ENCODE results near the gene CFDP1. TPM values are rescaled to one million over a fixed set of nuclear protein-coding genes. Genes with fewer than 3 reads are reported as not detected.

The CFDP1 gene
- total RNA-seq, 1 donor from 2014 or later, result 49.0 TPM

DNA sequence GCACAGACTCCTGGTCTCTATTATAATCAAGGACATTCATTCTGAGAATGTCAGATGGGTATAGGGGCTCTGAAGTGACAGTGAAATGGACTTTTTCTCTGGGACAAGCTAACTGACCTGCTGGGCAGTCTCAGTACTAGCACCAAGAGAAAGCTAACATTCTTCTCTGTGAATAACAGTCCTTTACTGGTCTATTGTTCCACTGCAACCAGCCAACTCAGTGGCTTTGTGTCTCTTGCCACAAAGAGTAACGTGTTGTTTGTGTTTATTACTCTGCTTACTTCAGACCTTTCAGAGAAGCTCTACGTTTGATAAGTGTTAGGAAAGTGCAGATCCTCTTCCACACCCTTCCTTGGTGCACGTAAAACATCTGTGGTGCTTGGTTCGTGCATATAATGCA, 120.4 kb downstream of the CFDP1 start:
- intact Hi-C loops (cut with DNase I), result no loop called here
- peaks cover 13% of the 10 kb centered on the region for H3K4me1 ChIP-seq
- peaks cover 7% of the 10 kb centered on the region for H3K36me3 ChIP-seq
- H3K9me3 ChIP-seq, result no peaks in the 10 kb centered on the region
- ATAC-seq, result no peak
- no peak overlapping the region for H3K4me3 ChIP-seq
- TF ChIP-seq, protein P1, sequence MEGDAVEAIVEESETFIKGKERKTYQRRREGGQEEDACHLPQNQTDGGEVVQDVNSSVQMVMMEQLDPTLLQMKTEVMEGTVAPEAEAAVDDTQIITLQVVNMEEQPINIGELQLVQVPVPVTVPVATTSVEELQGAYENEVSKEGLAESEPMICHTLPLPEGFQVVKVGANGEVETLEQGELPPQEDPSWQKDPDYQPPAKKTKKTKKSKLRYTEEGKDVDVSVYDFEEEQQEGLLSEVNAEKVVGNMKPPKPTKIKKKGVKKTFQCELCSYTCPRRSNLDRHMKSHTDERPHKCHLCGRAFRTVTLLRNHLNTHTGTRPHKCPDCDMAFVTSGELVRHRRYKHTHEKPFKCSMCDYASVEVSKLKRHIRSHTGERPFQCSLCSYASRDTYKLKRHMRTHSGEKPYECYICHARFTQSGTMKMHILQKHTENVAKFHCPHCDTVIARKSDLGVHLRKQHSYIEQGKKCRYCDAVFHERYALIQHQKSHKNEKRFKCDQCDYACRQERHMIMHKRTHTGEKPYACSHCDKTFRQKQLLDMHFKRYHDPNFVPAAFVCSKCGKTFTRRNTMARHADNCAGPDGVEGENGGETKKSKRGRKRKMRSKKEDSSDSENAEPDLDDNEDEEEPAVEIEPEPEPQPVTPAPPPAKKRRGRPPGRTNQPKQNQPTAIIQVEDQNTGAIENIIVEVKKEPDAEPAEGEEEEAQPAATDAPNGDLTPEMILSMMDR (IDR thresholded peaks at IDR 0.05), result no peak
- DNase-seq, result no peak
- no peak overlapping the region for H3K27ac ChIP-seq
- H3K27me3 ChIP-seq, result no peaks in the 10 kb centered on the region

DNA sequence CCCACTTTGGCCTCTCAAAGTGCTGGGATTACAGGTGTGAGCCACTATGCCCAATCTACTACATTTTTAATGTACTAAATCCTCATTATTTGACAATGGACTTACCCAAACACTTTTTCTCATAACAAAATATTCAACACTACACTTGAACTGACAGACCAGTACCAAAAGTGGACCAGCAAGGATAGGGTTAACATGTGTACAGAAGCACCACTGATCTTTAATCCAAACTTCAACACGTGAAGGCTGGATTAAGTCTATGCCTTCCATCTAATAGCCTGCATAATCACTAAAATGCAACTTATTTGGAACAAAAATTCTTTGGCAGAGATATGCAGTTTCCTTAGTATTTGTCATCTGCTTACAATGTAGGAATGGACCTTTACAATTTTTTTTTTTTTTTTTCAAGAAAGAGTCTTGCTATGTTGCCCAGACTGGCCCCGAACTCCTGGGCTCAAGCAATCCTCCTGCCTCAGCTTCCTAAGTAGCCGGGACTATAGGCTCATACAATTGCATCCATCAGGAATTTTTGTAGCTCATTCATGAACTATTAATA, 121.8 kb downstream of the CFDP1 start:
- no peak for ATAC-seq
- Histone ChIP-seq H3K4me1 (peaks cover 6% of the 10 kb centered on the region), H3K27me3 (no peaks in the 10 kb centered on the region), H3K4me3 (no peak overlapping the region), H3K27ac (no peak overlapping the region), H3K36me3 (peaks cover 7% of the 10 kb centered on the region), H3K9me3 (no peaks in the 10 kb centered on the region)
- TF ChIP-seq, protein P1 (IDR thresholded peaks at IDR 0.05), result no peak
- no peak for DNase-seq
- intact Hi-C loops (cut with DNase I), result no loop called here

DNA sequence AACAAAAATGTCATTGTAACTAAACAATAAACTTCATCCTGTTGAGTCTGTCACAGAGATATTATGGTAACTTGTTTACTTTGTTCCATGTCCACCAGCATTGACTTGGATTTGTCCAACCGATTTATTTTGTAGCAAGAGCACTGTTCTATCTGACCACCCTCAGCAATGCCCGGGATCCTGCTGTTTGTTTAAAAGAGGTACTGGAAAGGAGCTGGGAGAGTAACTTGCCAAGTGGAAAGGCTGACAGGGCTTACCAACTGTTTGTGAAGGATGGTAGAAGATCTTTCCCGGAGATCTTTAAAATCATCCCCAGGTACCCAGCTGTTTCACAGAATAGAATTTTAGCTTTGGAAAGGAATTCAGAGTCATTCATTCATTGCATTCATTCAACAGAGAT, 122.8 kb downstream of the CFDP1 start:
- no peak overlapping the region for H3K27ac ChIP-seq
- H3K4me3 ChIP-seq, result no peak overlapping the region
- H3K9me3 ChIP-seq, result no peaks in the 10 kb centered on the region
- intact Hi-C loops (cut with DNase I), result no loop called here
- no peak for DNase-seq
- ATAC-seq, result no peak
- H3K36me3 ChIP-seq, result peaks cover 7% of the 10 kb centered on the region
- TF ChIP-seq, protein P1 (IDR thresholded peaks at IDR 0.05), result no peak
- H3K4me1 ChIP-seq, result peaks cover 13% of the 10 kb centered on the region
- H3K27me3 ChIP-seq, result no peaks in the 10 kb centered on the region

DNA sequence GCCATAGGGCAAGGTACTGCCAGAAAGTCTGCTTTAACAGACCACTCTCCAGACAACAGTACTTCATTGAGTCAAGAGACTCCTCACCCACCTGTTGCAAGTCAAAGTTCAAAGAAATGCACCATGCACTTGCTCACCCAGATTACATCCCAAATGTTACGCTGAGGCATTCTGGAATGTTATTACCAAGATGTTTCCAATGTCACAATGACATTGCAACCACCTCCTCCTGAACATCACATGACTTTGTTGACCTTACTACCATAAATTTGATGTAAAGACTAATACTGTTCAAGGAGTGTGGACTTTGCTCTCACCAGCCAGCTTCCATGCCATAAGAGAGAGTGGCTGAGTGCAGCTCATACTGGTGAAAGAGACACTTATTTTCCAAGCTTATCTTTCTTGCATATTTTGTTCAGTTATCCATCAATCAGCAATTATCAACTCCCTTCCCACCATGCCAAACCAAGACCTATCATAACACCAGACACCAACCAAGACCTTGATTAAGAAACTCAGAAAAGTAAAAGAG, 123.3 kb downstream of the CFDP1 start:
- Histone ChIP-seq H3K9me3 (no peaks in the 10 kb centered on the region), H3K27ac (no peak overlapping the region), H3K36me3 (peaks cover 7% of the 10 kb centered on the region), H3K4me1 (peaks cover 18% of the 10 kb centered on the region), H3K27me3 (no peaks in the 10 kb centered on the region), H3K4me3 (no peak overlapping the region)
- DNase-seq (no peak), ATAC-seq (no peak)
- intact Hi-C loops (cut with DNase I), result no loop called here
- TF ChIP-seq, protein P1 (IDR thresholded peaks at IDR 0.05), result no peak

DNA sequence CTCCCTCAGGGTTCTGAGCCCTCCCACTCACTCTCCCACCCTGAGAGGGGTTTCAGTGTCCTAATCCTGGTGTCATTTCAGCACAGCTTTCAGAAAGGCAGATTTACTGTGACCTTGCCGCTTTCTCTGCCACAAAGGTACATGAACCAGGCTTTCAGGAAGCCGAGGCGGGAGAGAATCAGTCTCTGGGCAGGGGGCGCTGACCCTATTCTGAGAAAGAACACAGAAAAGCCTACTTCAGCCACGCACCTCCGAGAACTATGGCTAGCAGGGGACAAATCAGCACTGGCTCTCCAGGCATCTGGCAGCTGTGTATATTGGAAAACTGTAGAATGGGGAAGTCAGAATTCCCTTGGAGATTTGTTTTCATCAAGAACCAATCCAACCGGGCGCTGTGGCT, 124.1 kb downstream of the CFDP1 start:
- no peaks in the 10 kb centered on the region for H3K27me3 ChIP-seq
- TF ChIP-seq, protein P1 (IDR thresholded peaks at IDR 0.05), result no peak
- peaks cover 7% of the 10 kb centered on the region for H3K36me3 ChIP-seq
- no peaks in the 10 kb centered on the region for H3K9me3 ChIP-seq
- ATAC-seq (no peak), DNase-seq (no peak)
- H3K27ac ChIP-seq, result no peak overlapping the region
- intact Hi-C loops (cut with DNase I), result no loop called here
- H3K4me3 ChIP-seq, result no peak overlapping the region
- peaks cover 26% of the 10 kb centered on the region for H3K4me1 ChIP-seq

DNA sequence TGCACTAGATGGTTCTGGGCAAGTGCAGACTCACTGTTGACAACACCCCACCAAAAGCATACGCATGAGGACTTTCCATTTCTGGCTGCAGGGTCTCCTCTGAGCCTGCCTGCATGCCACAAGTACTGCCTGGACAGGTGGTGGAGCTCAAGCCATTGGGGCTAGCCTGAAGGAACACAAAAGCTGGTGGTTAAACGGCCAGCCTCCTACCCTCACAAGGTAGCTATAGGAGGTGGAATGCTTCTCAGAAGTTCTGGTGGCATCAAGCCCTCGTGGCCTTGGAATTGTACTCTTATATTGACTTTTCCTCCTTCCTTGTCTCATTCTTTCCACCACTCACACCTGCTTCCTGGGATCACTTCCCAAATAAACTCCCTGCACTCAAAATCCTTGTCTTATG, 125.3 kb downstream of the CFDP1 start:
- no peak overlapping the region for H3K4me3 ChIP-seq
- intact Hi-C loops (cut with DNase I), result no loop called here
- no peaks in the 10 kb centered on the region for H3K27me3 ChIP-seq
- no peak overlapping the region for H3K27ac ChIP-seq
- peaks cover 27% of the 10 kb centered on the region for H3K4me1 ChIP-seq
- DNase-seq (no peak), ATAC-seq (no peak)
- no peaks in the 10 kb centered on the region for H3K9me3 ChIP-seq
- peaks cover 5% of the 10 kb centered on the region for H3K36me3 ChIP-seq
- TF ChIP-seq, protein P1 (IDR thresholded peaks at IDR 0.05), result no peak
